GM21717 (cell line): Measurements from ENCODE around the gene HOXD10.

Experiments
- ATAC-seq: cut with Tn5 transposase; IDR thresholded peaks from one replicate; pipeline ENCODE4 v1.9.1; 2021; ENCODE audit warnings: mild to moderate bottlenecking, moderate library complexity; ENCODE audit not compliant: unreplicated experiment

Gene HOXD10

GRCh38 chr2:176160986-176161824, 44.6 kb downstream of the HOXD10 start:
- ATAC-seq: no peak

- ATAC-seq: no peak
These were observed 45.4 kb downstream of the HOXD10 start for GRCh38 chr2:176161825-176162626.

- ATAC-seq: no peak
These were observed 46.5 kb downstream of the HOXD10 start for GRCh38 chr2:176162911-176163671.

- ATAC-seq: no peak
These were observed 47.1 kb downstream of the HOXD10 start for GRCh38 chr2:176163672-176164056.

GRCh38 chr2:176164201-176164600, 47.6 kb downstream of the HOXD10 start:
- ATAC-seq: no peak

- no peak for ATAC-seq
These were observed 48.2 kb downstream of the HOXD10 start for GRCh38 chr2:176164611-176165369.

- no peak for ATAC-seq
These were observed 48.9 kb downstream of the HOXD10 start for GRCh38 chr2:176165370-176166050.

GRCh38 chr2:176166272-176166671, 49.7 kb downstream of the HOXD10 start:
- ATAC-seq: no peak

- ATAC-seq: no peak
These were observed 50.8 kb downstream of the HOXD10 start for GRCh38 chr2:176167398-176167797.

- no peak for ATAC-seq
These were observed 52.6 kb downstream of the HOXD10 start for GRCh38 chr2:176169181-176169580.
